SK-N-SH (cell line): ENCODE data around the gene SOCS4.

Experiments used
- EP300 ChIP-seq, 2 experiments: IDR thresholded peaks; 2 replicates each; pipeline versions ENCODE4 v1.4.0 to v1.6.1; 2012; ENCODE audit warnings: borderline replicate concordance in 1 of 2, low read depth in 1 of 2, low read length in 1 of 2
- JUND ChIP-seq: IDR thresholded peaks from 2 replicates; pipeline ENCODE4 v1.4.0; 2012
- POLR2AphosphoS5 ChIP-seq: IDR thresholded peaks from 2 replicates; pipeline ENCODE4 v1.6.1; 2012; ENCODE audit warnings: low read depth, low read length
- RXRA ChIP-seq: IDR thresholded peaks from 2 replicates; pipeline ENCODE4 v1.4.0; 2012; ENCODE audit warnings: low read depth, mild to moderate bottlenecking, borderline replicate concordance
- TCF12 ChIP-seq: IDR thresholded peaks from 2 replicates; pipeline ENCODE4 v1.4.0; 2012
- TF ChIP-seq, protein P1 (sequence below): fragments of 200-600 bp; sonication (generic); IDR thresholded peaks from 2 replicates; pipeline ENCODE4 v1.6.1; 2017; ENCODE audit warnings: antibody characterized with exemption, mild to moderate bottlenecking, moderate library complexity
- TF ChIP-seq, protein P2 (sequence below): fragments of 150-350 bp; IDR thresholded peaks from 2 replicates; pipeline ENCODE4 v1.6.1; 2017; ENCODE audit warnings: antibody characterized with exemption, low read length, low read depth, borderline replicate concordance

DNA sequence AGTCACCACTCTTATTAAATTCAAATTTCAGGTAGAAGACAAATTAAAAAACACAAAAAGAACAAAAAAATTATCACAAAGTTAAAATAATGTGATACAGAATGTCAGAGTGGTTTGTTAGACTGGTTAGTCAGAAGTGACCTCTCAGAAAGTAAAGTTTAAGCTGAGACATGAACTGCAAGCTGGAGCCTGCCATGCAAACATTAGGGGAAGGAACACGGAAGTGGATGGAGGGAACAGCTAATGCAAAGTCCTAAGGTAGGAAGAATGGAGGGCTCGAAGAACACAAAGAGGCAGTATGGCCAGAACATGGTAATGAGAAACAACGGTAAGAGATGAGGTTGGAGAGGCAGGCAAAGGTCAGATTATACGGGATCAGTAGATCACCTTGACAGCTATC lies 41.9 kb upstream of the SOCS4 start:
- TF ChIP-seq, protein P1, sequence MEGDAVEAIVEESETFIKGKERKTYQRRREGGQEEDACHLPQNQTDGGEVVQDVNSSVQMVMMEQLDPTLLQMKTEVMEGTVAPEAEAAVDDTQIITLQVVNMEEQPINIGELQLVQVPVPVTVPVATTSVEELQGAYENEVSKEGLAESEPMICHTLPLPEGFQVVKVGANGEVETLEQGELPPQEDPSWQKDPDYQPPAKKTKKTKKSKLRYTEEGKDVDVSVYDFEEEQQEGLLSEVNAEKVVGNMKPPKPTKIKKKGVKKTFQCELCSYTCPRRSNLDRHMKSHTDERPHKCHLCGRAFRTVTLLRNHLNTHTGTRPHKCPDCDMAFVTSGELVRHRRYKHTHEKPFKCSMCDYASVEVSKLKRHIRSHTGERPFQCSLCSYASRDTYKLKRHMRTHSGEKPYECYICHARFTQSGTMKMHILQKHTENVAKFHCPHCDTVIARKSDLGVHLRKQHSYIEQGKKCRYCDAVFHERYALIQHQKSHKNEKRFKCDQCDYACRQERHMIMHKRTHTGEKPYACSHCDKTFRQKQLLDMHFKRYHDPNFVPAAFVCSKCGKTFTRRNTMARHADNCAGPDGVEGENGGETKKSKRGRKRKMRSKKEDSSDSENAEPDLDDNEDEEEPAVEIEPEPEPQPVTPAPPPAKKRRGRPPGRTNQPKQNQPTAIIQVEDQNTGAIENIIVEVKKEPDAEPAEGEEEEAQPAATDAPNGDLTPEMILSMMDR, result no peak
- TF ChIP-seq, protein P2, sequence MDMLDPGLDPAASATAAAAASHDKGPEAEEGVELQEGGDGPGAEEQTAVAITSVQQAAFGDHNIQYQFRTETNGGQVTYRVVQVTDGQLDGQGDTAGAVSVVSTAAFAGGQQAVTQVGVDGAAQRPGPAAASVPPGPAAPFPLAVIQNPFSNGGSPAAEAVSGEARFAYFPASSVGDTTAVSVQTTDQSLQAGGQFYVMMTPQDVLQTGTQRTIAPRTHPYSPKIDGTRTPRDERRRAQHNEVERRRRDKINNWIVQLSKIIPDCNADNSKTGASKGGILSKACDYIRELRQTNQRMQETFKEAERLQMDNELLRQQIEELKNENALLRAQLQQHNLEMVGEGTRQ, result no peak
- TF ChIP-seq RXRA (no peak), POLR2AphosphoS5 (no peak), TCF12 (no peak), EP300 (IDR thresholded peaks at IDR 0.05; ENCODE audit: borderline replicate concordance in 1 of 2, low read depth in 1 of 2, low read length in 1 of 2) (no peak), JUND (no peak)
